Vagina (tissue), 2 donors: ENCODE data around the gene ITGAV. TPM values are rescaled to one million over a fixed set of nuclear protein-coding genes. Genes with fewer than 3 reads are reported as not detected.

Experiments used
- DNase-seq, 2 donors: peaks; one replicate each; pipeline ENCODE4 v3.0.0-alpha.2; 2017; ENCODE audit errors: extremely low spot score in 2 of 2
- H3K27ac ChIP-seq: fragments of 200-600 bp; sonication (generic); one replicate; pipeline ENCODE4 v1.5.1; 2019
- H3K27me3 ChIP-seq: fragments of 200-600 bp; sonication (generic); one replicate; pipeline ENCODE4 v1.5.1; 2019
- H3K36me3 ChIP-seq, 2 donors: fragments of 200-600 bp; sonication (generic); one replicate each; pipeline ENCODE4 v1.5.1; 2017 to 2019
- H3K4me1 ChIP-seq: fragments of 200-600 bp; sonication (generic); one replicate; pipeline ENCODE4 v1.5.1; 2019
- H3K4me3 ChIP-seq, 2 donors: fragments of 200-600 bp; sonication (generic); 1 replicate in 1 of 2; 2 replicates in 1 of 2; pipeline ENCODE4 v1.5.1; 2016 to 2019
- H3K9me3 ChIP-seq: fragments of 200-600 bp; sonication (generic); one replicate; pipeline ENCODE4 v1.5.1; 2019
- POLR2A ChIP-seq, 2 donors: fragments of 450-650 bp; IDR thresholded peaks; one replicate each; pipeline ENCODE4 v1.6.1; 2017; ENCODE audit warnings: antibody characterized with exemption in 2 of 2, mild to moderate bottlenecking in 2 of 2, moderate library complexity in 2 of 2
- POLR2AphosphoS5 ChIP-seq, 2 donors: sonication (generic); formaldehyde crosslinking; IDR thresholded peaks; one replicate each; pipeline ENCODE4 v1.9.0; 2017; ENCODE audit warnings: antibody characterized with exemption in 2 of 2, mild to moderate bottlenecking in 2 of 2, low read depth in 1 of 2; ENCODE audit not compliant: insufficient read depth in 1 of 2
- intact Hi-C: fragments of 100-400 bp; cut with DNase I; formaldehyde crosslinking; loops from one replicate; pipeline ENCODE4 v1.15.1; 2023
- total RNA-seq: library from RNA; depleted of rRNA; stranded (reverse); fragments of >200 nt; gene quantifications from one replicate; pipeline ENCODE4 v1.2.3, GENCODE V29; 2016
- TF ChIP-seq, protein P1 (sequence below), 3 experiments: fragments of 450-650 bp in 2 of 3; fragments of 200-600 bp in 1 of 3; sonication (generic) in 1 of 3; IDR thresholded peaks; one replicate each; pipeline ENCODE4 v1.5.1; 2017 to 2019; ENCODE audit warnings: antibody characterized with exemption in 3 of 3, mild to moderate bottlenecking in 2 of 3, moderate library complexity in 2 of 3

The ITGAV gene
- total RNA-seq, 1 donor from 2014 or later, result 55.0 TPM

DNA sequence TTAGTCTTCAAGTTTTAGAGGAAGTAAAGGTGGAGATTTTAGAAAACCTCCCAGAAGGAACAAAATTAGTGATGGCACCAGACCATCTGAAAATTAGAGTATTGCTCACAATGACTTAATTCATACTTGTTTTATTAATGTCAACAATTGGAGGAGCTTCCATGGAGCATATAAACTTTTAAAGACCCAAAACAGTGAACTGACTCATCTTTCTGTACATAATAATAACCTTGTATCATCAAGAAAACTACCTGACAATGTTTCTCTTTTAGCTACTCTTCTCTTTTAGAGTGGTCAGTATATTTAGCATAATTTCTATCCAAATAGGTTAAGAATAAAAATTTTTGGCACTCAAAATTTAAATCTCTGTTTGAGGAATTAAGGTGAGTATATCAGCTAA, 7.2 kb upstream of the ITGAV start:
- DNase-seq, result no peak
- Histone ChIP-seq H3K27me3 (no peaks in the 10 kb centered on the region), H3K4me3 (no peak overlapping the region), H3K27ac (no peak overlapping the region), H3K36me3 (no peaks in the 10 kb centered on the region), H3K4me1 (no peaks in the 10 kb centered on the region), H3K9me3 (no peaks in the 10 kb centered on the region)
- intact Hi-C loops, result no loop called here
- TF ChIP-seq POLR2AphosphoS5 (IDR thresholded peaks at IDR 0.05; ENCODE audit: insufficient read depth in 1 of 2, low read depth in 1 of 2) (no peak), POLR2A (IDR thresholded peaks at IDR 0.05) (no peak)
- TF ChIP-seq, protein P1, sequence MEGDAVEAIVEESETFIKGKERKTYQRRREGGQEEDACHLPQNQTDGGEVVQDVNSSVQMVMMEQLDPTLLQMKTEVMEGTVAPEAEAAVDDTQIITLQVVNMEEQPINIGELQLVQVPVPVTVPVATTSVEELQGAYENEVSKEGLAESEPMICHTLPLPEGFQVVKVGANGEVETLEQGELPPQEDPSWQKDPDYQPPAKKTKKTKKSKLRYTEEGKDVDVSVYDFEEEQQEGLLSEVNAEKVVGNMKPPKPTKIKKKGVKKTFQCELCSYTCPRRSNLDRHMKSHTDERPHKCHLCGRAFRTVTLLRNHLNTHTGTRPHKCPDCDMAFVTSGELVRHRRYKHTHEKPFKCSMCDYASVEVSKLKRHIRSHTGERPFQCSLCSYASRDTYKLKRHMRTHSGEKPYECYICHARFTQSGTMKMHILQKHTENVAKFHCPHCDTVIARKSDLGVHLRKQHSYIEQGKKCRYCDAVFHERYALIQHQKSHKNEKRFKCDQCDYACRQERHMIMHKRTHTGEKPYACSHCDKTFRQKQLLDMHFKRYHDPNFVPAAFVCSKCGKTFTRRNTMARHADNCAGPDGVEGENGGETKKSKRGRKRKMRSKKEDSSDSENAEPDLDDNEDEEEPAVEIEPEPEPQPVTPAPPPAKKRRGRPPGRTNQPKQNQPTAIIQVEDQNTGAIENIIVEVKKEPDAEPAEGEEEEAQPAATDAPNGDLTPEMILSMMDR (IDR thresholded peaks at IDR 0.05), result no peak

DNA sequence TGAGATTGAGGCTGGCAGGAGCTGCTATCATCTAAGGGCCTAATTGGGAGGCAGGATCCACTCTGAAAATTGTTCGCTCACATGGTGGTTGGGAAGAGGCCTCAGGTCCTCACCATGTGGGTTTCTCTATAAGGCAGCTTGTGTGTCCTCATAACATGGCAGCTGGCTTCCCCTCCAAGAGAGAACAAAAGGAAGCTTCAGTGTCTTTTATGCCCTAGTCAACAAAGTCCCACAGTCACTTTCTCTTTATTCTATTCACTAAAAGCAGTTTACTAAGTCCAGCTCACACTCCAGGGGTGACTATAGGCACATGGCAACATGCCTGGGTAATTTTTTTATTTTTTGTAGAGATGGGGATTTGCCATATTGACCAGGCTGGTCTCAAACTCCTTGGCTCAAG, 5.8 kb upstream of the ITGAV start:
- intact Hi-C loops, result no loop called here
- H3K27ac ChIP-seq, result no peak overlapping the region
- no peaks in the 10 kb centered on the region for H3K36me3 ChIP-seq
- H3K4me1 ChIP-seq, result peaks cover 8% of the 10 kb centered on the region
- TF ChIP-seq POLR2AphosphoS5 (IDR thresholded peaks at IDR 0.05; ENCODE audit: insufficient read depth in 1 of 2, low read depth in 1 of 2) (no peak), POLR2A (IDR thresholded peaks at IDR 0.05) (no peak)
- TF ChIP-seq, protein P1 (IDR thresholded peaks at IDR 0.05), result no peak
- no peak for DNase-seq
- no peaks in the 10 kb centered on the region for H3K27me3 ChIP-seq
- no peak overlapping the region for H3K4me3 ChIP-seq
- no peaks in the 10 kb centered on the region for H3K9me3 ChIP-seq

DNA sequence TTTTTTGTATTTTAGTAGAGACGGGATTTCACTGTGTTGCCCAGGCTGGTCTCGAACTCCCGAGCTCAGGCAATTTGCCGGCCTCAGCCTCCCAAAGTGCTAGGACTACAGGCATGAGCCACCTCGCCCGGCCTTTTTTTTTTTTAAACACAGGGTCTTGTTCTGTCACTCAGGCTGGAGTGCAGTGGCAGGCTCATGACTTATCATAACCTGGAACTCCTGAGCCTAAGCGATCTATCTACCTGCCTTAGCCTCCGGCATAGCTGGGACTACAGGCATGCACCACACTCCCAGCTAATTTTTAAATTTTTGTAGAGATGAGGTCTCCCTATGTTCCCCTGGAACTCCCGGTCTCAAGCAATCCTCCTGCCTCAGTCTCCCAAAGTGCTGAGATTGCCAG, 1.4 kb upstream of the ITGAV start:
- TF ChIP-seq, protein P1 (IDR thresholded peaks at IDR 0.05), result no peak
- no peak for TF ChIP-seq POLR2AphosphoS5 (IDR thresholded peaks at IDR 0.05; ENCODE audit: insufficient read depth in 1 of 2, low read depth in 1 of 2)
- TF ChIP-seq POLR2A (IDR thresholded peaks at IDR 0.05), result no peak
- intact Hi-C loops, result no loop called here
- H3K27ac ChIP-seq, result no peak overlapping the region

DNA sequence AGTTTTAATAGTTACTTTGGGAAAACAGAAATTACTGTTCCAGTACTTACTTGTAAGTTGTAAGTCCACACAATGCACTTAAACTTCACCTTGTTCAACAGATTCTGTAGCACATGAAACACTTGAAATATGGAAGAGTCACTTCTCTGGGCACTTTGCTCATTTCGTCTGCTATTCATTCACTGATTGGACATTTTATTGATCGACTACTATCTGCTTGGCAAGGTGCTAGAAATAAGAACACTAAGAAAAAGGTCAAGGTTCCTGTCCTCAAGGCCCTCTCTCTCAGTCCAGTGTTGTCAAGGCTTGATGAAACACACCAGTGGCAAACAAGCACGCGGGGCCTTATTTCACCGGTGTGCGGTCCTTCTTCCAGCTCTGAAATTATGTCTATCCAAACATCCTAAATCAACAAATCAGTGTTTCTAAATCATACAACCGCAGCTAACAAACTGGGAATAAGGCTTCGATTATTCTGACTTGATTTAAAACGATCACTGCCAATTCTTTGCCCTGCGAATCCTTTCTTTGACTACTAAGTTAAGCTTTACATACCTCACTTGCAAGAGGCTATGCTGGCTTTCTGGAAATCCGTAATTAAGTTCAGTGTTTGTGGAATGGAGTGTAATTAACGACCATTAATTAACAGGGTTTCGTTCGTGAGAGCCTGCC, 780 bp upstream of the ITGAV start:
- H3K4me3 ChIP-seq, result peak overlapping the region; percentile 75 to 84
- no peaks in the 10 kb centered on the region for H3K9me3 ChIP-seq
- H3K27me3 ChIP-seq, result no peaks in the 10 kb centered on the region
- TF ChIP-seq POLR2A (IDR thresholded peaks at IDR 0.05), result no peak
- no peak for TF ChIP-seq POLR2AphosphoS5 (IDR thresholded peaks at IDR 0.05; ENCODE audit: insufficient read depth in 1 of 2, low read depth in 1 of 2)
- TF ChIP-seq, protein P1 (IDR thresholded peaks at IDR 0.05), result no peak
- peaks cover 41% of the 10 kb centered on the region for H3K4me1 ChIP-seq
- H3K27ac ChIP-seq, result peak overlapping the region; percentile 94
- DNase-seq, result no peak
- intact Hi-C loops, result no loop called here
- no peaks in the 10 kb centered on the region for H3K36me3 ChIP-seq

More for the DNA sequence above, 1.4 kb upstream of the ITGAV start:
- H3K9me3 ChIP-seq, result no peaks in the 10 kb centered on the region
- no peaks in the 10 kb centered on the region for H3K36me3 ChIP-seq
- DNase-seq, result no peak
- H3K27me3 ChIP-seq, result no peaks in the 10 kb centered on the region
- no peak overlapping the region for H3K4me3 ChIP-seq
- H3K4me1 ChIP-seq, result peaks cover 34% of the 10 kb centered on the region

DNA sequence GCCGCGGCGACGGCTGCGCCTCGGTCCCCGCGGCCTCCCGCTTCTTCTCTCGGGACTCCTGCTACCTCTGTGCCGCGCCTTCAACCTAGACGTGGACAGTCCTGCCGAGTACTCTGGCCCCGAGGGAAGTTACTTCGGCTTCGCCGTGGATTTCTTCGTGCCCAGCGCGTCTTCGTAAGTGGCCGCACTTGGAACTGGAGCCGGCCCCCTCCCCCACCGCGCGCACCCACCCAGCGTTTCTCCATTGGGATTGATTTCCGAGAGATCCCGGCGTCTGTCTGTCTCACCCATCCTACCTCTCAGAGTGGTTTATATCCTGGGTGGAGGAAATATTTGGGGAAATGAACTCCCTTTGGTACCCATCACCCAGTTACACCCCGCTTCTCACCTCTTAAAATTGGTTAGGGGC, 498 bp downstream of the ITGAV start:
- intact Hi-C loops, result no loop called here
- Histone ChIP-seq H3K36me3 (no peaks in the 10 kb centered on the region), H3K4me3 (peak overlapping the region; percentile 75 to 84), H3K27ac (peak overlapping the region; percentile 94), H3K27me3 (no peaks in the 10 kb centered on the region), H3K9me3 (no peaks in the 10 kb centered on the region), H3K4me1 (peaks cover 54% of the 10 kb centered on the region)
- DNase-seq, result no peak
- no peak for TF ChIP-seq POLR2A (IDR thresholded peaks at IDR 0.05)
- TF ChIP-seq POLR2AphosphoS5 (IDR thresholded peaks at IDR 0.05; ENCODE audit: insufficient read depth in 1 of 2, low read depth in 1 of 2), result no peak
